Daoy (cell line): ENCODE data around the gene IRF8. TPM values are rescaled to one million over a fixed set of nuclear protein-coding genes. Genes with fewer than 3 reads are reported as not detected.

Experiments used
- DNase-seq: peaks from one replicate; pipeline ENCODE4 v3.0.0-alpha.2; 2015; ENCODE audit warnings: low read depth
- total RNA-seq: library from RNA; depleted of rRNA; stranded (reverse); fragments of >200 nt; shearing (Covaris generic); gene quantifications from 2 replicates; pipeline ENCODE4 v1.2.3, GENCODE V29; 2014; rRNA removed

The IRF8 gene
- total RNA-seq, 1 experiment from 2014 or later = not detected

DNA sequence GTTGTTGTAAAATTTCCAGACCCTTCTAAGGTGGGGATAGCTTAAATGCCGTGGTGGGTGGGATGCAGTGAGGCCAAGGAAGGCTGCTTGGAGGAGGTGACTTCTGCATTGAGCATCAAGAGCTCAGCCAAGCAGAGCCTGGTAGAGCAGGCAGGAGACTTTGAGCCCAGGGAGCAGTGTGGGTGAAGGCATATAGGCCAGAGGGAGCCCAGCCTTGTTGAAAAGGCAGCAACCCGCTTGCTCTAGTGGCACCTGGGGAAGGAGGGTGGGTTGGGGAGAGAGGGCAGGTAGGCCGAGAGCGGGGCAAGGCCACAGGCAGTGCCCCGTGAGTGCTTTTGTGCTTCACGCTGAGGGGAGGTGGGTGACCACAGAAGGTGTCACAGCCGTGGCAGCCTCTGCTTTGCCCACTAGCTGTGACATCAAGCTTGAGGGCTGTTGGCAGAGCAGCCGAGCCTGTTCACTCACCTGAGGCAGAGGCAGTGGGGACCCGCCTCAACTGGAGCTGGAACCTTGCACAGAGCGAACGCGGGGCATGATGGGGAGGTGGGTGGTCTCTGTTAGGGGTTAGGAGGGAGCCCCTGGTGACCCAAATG lies 56.1 kb downstream of the IRF8 start:
- DNase-seq = no peak

GRCh38 chr16:85955566-85955965 lies 56.6 kb downstream of the IRF8 start:
- no peak for DNase-seq

- DNase-seq = no peak
Observed at GRCh38 chr16:85956426-85956825, 57.5 kb downstream of the IRF8 start.

DNA sequence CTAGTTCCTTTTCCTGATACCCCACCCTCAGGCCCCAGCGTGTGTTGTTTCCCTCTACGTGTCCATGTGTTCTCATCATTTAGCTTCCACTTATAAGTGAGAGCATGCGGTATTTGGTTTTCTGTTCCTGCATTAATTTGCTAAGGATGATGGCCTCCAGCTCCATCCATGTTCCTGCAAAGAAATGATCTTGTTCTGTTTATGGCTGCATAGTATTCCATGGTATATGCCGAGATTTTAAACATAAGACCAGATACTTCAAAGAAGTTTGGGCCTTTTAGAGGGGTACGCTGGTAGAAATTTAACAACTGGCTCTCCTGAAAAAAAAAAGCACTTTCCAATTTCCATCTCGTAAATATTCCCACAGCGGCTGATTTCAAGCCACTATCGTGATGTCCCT lies 59.8 kb downstream of the IRF8 start:
- DNase-seq = no peak

DNA sequence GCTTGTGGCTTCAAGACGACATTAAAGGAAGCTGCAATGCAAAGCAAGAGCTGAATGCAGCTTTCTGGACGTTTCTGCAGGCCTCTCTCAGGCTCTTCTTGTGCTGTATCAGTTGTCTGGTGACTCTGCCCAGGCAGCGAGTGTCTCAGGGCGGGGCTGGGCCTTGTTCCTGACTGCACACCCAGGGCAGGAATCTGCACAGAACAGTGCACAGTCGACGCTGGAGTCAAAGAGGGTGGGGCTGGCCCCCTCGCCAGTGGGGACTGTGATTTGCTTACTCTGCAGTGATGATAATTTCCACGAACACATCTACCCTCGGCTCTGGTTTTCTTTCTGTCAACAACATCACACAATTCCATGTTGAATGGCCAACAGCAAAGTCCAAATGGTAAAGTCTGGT lies 60.7 kb downstream of the IRF8 start:
- DNase-seq = no peak

DNA sequence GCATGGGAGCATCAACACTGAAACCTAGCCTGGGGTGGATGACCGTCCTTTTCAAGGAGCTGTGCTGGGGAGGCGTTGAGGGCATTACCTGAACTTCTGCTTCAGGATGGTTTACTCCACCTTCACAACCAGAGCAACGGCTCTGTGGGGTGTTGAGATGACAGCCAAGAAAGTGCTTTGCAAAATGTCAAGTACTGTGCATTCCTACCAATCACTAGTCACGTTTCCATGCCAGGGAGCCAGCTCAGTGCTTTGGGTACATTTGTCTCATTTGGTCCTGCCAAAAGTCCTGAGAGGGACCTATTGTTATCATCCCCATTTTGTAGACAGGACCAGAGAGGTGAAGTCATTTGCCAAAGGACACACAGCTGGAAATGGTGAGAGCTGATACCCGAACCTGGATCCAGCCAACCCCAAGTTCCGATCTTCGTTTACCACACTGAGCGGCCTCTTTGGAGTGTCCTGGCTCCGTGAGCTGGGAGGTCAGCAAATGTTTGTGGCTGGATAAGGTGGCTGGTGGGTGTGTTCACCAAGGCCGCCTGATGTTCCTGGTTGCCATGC lies 61.6 kb downstream of the IRF8 start:
- DNase-seq = no peak

GRCh38 chr16:85961988-85962915 lies 63.3 kb downstream of the IRF8 start:
- no peak for DNase-seq

- no peak for DNase-seq
Observed at GRCh38 chr16:85963753-85964285, 64.9 kb downstream of the IRF8 start.

GRCh38 chr16:85965125-85965524 lies 66.2 kb downstream of the IRF8 start:
- DNase-seq = no peak

- DNase-seq = no peak
Observed at GRCh38 chr16:85967111-85967510, 68.1 kb downstream of the IRF8 start.

DNA sequence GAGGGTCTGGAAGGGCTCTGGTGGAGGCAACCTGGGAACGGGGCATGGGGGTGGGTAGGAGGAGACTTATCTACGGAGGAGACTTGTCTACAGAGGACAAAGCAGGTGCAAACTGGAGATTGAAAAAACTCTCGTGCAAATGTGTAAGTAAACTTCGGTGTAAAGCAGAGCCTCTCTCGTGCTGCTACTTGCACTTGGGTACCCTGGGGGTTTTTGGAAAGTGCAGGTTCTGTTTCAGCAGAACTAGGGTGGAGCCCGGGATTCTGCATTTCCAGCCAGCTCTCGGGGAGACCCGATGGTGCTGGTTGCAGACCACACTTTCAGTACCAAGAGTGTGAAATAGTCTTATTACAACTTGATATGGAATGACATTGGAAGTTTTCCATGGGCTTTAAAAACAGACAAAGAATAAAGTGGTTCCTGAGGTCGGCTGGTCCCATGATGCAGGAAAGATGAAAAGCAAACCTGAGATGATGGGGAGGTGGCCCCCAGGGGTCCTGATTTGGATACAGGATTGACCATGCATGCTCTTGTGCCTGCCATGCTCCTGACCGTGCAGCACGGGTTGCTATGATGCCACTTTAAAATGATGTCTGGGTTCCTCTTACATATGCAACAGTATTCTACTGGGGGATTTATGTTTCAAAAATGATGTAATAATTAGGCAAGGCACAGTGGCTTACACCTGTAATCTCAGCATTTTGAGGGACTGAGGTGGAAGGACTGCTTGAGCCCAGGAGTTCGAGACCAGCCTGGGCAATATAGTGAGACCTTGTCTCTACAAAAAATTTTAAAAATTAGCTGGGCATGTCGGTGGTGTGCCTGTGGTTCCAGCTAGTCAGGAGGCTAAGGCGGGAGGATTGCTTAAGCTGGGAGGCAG lies 69.3 kb downstream of the IRF8 start:
- no peak for DNase-seq

- no peak for DNase-seq
Observed at GRCh38 chr16:85969159-85969558, 70.2 kb downstream of the IRF8 start.

GRCh38 chr16:85969591-85969990 lies 70.6 kb downstream of the IRF8 start:
- no peak for DNase-seq

DNA sequence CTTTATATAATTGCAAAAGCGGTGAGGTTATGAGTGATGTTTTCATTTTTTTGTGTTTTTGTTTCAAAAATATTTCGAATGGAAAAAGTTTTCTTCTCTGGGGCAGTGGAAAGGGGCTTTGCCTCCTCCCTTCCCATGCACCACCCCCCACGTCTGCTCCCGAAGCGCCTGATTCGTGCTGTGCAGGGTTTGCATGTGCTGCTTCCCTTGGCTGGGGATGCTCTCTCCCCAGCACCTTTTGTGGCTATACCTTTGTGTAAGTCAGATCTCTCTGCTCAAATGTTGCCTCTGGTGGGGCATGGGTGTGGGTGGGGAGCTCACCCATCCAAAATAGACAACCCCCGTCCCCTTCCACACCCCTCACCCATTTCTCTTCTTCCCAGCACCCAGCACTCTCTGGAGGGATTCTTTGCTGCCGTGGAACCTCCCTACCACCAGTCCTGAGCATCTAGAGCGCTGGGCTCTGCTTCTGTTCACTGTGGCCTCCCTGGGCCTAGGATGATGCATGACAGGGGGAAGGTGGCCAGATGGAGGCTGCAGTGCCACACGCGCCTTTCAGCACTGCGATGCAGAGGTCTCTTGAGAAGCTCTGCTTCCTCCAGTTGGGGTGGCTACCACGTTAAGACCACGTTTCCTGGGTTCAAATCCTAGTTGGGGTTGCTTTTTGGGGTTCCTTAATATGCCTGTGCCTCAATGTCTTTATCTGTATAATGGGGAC lies 71.2 kb downstream of the IRF8 start:
- DNase-seq = no peak

DNA sequence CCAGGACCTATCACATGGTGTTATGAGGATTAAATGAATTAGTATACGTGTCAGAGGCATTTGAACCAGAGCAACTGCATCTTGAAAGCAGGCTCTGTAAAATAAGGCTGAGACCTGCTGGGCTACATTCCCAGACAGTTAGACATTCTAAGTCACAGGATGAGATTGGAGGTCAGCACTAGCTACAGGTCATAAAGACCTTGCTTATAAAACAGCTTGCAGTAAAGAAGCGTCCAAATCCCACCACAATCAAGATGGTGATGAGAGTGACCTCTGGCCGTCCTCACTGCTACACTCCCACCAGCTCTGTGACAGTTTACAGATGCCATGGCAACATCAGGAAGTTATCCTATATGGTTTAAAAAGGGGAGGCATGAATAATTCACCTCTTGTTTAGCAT lies 71.8 kb downstream of the IRF8 start:
- DNase-seq = no peak

Other genes starting within 250 kb of the IRF8 start
- gene GINS2, start 210.2 kb upstream of the IRF8 start, total RNA-seq = 31.4 and 38.1 TPM in 2 replicates
- 14.1 and 17.8 TPM in 2 replicates for gene C16orf74, start 148.1 kb upstream of the IRF8 start, total RNA-seq
- 40.5 and 46.5 TPM in 2 replicates for gene EMC8, start 99.6 kb upstream of the IRF8 start, total RNA-seq
- gene COX4I1, start 99.5 kb upstream of the IRF8 start, total RNA-seq = 465 and 540 TPM in 2 replicates